Suppressor macrophage treated with lipopolysaccharide for 4 hours (primary cell): Measurements from ENCODE around the gene AK3.
"Not testable (repeated sequence)": the region's sequence is repeated elsewhere in the genome, so short reads cannot be mapped to it uniquely, and the experiment has no call there.

Experiments used
- DNase-seq: peaks from one replicate; pipeline ENCODE4 v3.0.0-alpha.2; 2020

Gene AK3

GRCh38 chr9:4662989-4663792, 77.8 kb downstream of the AK3 start:
- no peak for DNase-seq

GRCh38 chr9:4662108-4662988, 78.7 kb downstream of the AK3 start, which contains the start of gene PLPP6:
Gene PLPP6 (plus strand): TSS chr9:4662294. CDS start chr9:4662376, 82 bp downstream.
- peak; percentile 85 for DNase-seq

GRCh38 chr9:4661611-4662010, 79.4 kb downstream of the AK3 start:
- DNase-seq = no peak

- DNase-seq = no peak
These were observed 79.8 kb downstream of the AK3 start for GRCh38 chr9:4661165-4661564.

GRCh38 chr9:4660665-4661064, 80.3 kb downstream of the AK3 start:
- not testable (repeated sequence) for DNase-seq
